Measurements from ENCODE around the gene KDM3B.
"Not testable (repeated sequence)": the region's sequence is repeated elsewhere in the genome, so short reads cannot be mapped to it uniquely, and the experiment has no call there.

KDM3B gene

GRCh38 chr5:138351056-138351455, 1.4 kb upstream of the KDM3B start:
- DNase-seq (ENCODE audit: low read depth): no peak

DNA sequence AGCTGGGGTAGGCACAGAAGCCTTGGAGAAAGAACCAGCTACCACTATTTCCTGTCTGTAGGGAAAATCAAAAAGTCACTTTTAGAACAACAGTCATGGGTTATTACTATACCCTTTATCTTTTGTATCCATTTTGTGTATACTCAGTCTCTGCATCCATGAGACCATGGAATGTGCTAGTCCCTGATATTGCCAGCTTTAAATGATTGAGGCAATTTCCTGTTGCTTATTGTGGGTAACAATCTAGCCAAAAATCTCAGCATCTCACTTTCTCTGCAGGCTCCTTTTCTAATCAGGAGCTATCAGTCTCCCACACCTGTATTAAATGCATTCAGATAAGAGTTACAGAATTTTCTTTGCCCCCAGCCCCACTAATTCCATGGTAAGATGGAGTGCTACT, 968 bp upstream of the KDM3B start:
- DNase-seq (ENCODE audit: low read depth): no peak

GRCh38 chr5:138352722-138353559, 456 bp downstream of the KDM3B start:
- DNase-seq (ENCODE audit: low read depth): no peak

DNA sequence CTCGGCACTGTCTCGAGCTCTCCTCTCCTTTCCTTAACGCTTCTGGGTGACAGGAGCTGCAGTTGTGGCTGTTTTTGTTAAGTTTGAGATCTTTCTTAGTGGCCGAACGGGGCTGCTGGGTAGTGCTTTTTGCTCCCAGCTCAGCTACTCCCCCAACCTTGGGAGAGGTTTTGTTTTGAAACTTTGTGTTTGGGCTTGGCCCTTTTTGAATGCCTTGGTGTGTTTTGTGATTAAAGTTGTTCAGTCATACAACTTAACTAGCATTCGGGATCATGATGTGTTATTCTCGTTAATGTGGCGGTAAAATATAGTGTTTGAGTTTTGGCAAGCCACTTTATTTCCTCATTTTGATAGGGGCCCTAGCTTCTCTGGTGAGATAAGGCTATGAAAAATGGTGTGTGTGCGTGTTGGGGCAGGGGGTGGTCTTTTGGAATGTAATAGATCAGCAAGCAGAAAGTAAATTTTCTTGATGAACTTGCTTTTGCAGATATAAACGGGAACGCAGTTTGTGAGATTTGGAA, 1.1 kb downstream of the KDM3B start:
- DNase-seq (ENCODE audit: low read depth): no peak

DNA sequence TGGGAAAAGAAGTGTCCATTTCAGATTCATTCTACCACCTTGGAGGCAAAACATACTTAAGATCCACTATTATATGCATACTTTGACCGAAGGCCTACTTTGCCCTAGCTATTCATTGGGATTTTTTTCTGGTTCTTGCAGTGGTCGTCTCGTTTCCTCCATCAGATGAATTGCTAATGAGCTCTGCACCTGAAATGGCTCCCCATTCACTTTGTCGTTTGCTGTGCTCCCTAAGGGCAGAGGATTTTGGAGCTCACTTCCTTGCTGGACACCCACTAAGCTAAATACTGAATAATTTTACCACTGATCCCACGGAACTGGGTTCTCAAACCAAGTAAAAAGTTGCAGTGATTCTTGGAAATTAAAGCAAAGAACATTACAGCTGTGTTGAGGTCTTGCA, 1.9 kb downstream of the KDM3B start:
- no peak for DNase-seq (ENCODE audit: low read depth)

DNA sequence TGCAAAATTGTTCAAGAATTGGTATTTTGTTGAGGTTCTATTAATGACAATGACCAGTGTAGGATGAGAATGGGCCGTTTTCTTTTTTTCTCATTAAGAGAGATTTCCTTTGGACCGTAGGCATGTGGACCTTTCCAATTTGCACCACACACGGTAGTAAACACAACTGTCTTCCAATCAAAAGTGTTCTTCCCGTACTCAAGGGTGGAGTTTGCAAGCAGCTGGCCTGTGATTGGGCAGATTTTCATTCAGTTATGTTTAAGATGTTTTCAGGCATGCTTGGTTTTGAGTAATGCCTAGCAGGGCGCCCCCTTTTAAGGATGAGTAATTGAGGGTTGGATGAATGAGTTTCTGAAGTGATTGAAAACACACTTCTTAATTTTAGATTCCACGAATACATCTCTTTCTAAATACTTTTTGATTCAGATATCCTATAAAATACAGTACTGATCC, 2.5 kb downstream of the KDM3B start:
- DNase-seq (ENCODE audit: low read depth): peak; percentile 60

DNA sequence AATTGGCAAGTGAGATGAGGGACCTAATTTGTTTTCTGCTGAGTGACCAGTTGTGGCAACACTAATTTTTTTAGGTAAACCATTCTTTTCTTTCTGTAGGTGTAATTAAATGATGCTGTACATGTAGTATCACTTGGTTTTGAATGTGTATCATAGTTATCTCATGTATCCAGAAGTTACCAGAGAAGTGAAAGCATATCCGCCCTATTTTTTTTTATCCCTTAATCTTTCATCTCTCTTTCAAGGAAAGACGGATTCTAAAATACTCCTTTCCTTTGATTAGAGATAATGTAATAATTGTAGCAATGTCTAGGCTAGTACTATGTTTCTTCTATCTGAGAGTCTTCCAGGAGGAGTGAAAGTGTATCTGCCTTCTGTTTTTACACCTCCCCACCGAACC, 7.1 kb downstream of the KDM3B start:
- DNase-seq (ENCODE audit: low read depth): no peak

DNA sequence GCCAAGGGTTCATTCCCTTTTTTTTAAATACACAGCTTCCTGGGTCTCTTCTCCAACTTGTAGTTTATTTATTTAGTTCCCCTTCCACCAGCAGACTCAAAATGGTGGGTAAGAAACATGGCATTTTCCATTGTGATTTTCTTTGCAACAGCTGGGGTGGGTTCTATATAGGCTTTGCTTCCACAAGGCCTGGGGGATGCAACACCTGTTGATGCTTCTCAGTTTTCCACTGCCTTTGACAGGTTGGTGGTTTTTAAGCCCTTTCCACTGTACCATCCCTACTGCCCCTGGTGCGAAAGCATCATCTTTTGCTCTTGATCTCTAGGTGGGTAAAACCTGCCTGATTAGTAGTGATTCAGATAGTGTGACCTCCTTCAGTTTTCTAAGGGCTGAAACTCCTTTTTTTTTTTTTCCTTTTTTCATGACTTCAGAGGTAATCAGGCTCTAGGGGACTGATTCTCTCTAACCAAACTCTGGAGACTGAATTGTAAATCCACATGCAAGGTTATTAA, 8.5 kb downstream of the KDM3B start:
- DNase-seq (ENCODE audit: low read depth): no peak

DNA sequence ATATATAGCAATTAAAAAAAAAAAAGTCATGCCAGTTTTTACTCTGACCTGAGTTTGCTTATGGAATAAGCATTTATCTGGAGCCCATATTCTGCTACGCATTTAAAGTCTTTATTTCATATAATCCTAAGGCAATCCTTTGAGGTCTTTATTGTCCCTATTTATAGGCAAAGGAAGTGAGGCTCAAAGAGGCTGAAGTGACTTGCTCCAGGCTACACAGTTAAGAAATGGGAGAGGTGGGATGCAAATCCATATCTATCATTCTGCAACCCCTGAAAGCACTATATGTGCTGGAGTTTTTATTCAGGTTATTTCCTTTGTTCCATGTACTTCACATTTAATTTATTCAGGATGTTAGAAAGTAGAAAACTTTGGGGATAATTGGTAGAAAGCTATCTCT, 12.1 kb downstream of the KDM3B start:
- no peak for DNase-seq (ENCODE audit: low read depth)

- no peak for DNase-seq (ENCODE audit: low read depth)
These were observed 14.3 kb downstream of the KDM3B start for GRCh38 chr5:138366632-138367382.

DNA sequence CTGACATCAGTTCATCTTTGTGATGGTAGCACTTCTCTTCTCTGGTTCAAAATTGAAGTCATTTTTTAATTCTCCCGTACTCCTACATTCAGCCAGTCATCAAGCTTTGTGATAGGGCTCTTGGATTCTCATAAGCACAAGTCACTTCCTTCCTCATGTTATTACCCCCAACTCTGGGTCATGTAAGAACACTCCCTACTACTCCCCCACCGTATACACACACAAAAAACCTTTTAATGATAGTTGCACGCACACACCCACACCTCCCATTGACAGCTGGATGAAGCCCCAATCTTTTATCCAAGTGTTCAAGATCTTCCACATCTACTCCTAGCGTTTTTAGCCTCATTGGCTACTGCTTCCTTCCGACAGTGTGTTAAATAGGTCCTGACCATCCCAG, 16.8 kb downstream of the KDM3B start:
- no peak for DNase-seq (ENCODE audit: low read depth)

DNA sequence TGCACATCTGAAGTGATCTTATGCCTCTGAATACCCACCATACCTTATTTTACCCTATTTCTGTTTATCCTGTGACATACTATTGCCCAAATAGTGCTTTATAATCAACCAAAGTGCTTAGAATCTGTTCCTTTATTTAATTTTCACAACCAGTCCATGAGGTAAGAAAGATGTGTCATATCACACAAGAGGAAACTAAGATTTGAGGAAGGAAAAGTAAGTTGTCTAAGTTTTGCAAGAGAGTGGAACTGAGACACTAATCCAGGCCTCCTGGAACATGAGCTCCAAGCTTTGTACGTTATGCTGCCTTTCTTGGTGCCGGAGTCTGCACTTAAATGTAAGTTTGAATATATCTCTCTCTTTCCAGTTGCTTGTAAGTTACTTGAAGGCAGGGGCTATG, 17.2 kb downstream of the KDM3B start:
- no peak for DNase-seq (ENCODE audit: low read depth)

DNA sequence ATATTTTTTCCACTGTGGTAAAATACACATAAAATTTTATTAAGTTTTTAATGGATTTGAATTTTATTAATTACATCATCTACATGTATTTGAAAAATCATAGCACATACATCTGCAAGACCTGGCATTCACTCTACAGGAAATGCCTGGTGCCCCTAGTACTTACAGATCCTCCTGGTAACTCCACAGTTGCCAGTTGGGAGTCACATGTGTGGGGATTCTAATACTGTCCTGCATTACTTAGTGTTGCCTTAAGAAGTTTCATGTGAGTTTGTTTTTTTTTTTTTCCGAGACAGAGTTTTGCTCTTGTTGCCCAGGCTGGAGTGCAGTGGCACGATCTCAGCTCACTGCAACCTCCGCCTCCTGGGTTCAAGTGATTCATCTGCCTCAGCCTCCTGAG, 18.1 kb downstream of the KDM3B start:
- no peak for DNase-seq (ENCODE audit: low read depth)

- no peak for DNase-seq (ENCODE audit: low read depth)
These were observed 19.0 kb downstream of the KDM3B start for GRCh38 chr5:138371454-138371853.

DNA sequence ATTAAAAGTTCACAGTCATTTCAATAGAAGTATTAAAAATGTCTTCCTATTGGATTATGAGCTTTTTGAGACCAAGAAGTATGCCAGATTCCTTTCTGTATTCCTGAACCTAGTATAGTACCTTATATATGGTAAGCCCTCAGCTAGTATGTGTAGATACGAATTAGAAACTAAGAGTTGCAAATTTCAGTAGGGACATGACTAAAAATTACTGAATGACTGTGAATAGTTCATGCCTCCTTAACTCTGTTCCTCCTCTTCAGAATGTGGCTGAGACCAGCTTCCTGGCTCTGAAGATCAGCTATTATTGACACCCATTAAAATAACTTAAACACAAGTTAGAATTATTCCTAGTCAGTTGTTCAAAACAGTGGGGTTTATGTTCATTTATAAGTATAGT, 19.7 kb downstream of the KDM3B start:
- DNase-seq (ENCODE audit: low read depth): no peak

GRCh38 chr5:138372653-138373052, 20.2 kb downstream of the KDM3B start:
- DNase-seq (ENCODE audit: low read depth): no peak

GRCh38 chr5:138382347-138382746, 29.9 kb downstream of the KDM3B start:
- no peak for DNase-seq (ENCODE audit: low read depth)

GRCh38 chr5:138385660-138386059, 33.2 kb downstream of the KDM3B start:
- no peak for DNase-seq (ENCODE audit: low read depth)

DNA sequence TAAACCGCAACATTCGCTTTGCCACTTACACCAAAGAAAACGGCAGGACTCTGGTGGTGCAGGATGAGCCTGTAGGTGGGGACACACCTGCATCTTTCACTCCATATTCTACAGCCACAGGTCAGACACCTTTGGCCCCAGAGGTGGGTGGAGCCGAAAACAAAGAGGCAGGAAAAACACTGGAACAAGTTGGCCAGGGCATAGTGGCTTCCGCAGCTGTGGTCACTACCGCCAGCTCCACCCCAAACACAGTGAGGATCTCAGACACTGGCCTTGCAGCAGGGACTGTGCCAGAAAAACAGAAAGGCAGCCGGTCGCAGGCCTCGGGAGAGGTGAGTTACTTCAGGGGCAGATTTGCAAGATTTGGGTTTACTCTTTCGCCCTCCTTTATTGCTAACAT, 33.8 kb downstream of the KDM3B start:
- no peak for DNase-seq (ENCODE audit: low read depth)

GRCh38 chr5:138389332-138389731, 36.8 kb downstream of the KDM3B start:
- no peak for DNase-seq (ENCODE audit: low read depth)

DNA sequence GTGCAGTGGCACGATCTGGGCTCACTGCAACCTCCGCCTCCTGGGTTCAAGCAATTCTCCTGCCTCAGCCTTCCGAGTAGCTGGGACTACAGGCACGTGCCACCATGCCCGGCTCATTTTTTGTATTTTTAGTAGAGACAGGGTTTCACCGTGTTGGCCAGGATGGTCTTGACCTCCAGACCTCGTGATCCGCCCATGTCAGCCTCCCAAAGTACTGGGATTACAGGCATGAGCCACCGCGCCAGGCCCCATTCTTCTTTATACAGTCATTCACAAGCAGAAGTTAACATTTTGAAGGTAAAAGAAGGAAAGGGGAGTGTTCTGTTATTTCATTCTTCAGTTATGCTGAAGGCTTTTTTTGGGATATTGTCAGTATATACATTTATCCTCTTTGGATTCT, 37.4 kb downstream of the KDM3B start:
- DNase-seq (ENCODE audit: low read depth): not testable (repeated sequence)

GRCh38 chr5:138391859-138392386, 39.4 kb downstream of the KDM3B start:
- DNase-seq (ENCODE audit: low read depth): no peak

- DNase-seq (ENCODE audit: low read depth): no peak
These were observed 50.2 kb downstream of the KDM3B start for GRCh38 chr5:138402640-138403039.
